Cardiac fibroblast (primary cell): ENCODE measurements around the gene CAPN1.

Source experiments
- DNase-seq, 2 donors: peaks; one replicate each; pipeline versions ENCODE4 v3.0.0 to v3.0.0-alpha.2; 2010; ENCODE audit warnings: low read depth in 2 of 2
- H3K4me3 ChIP-seq, 2 donors: replicated peaks in 1 of 2; 1 replicate in 1 of 2; 2 replicates in 1 of 2; pipeline ENCODE4 v1.5.1; 2011; ENCODE audit warnings: low read depth in 2 of 2, low read length in 2 of 2, mild to moderate bottlenecking in 2 of 2, moderate library complexity in 1 of 2
- CTCF ChIP-seq: IDR thresholded peaks from one replicate; pipeline ENCODE4 v1.5.1; 2011; ENCODE audit warnings: low read depth, mild to moderate bottlenecking, low read length, inconsistent platforms

Gene CAPN1

GRCh38 chr11:65183201-65183891 is 1.6 kb downstream of the CAPN1 start:
- peak overlapping the region; percentile 86 to 89 for H3K4me3 ChIP-seq
- no peak for DNase-seq
- TF ChIP-seq CTCF, result no peak

GRCh38 chr11:65184146-65184545 is 2.4 kb downstream of the CAPN1 start:
- no peak for DNase-seq
- H3K4me3 ChIP-seq, result no peak overlapping the region
- no peak for TF ChIP-seq CTCF

GRCh38 chr11:65185171-65185570 is 3.4 kb downstream of the CAPN1 start:
- TF ChIP-seq CTCF, result no peak
- DNase-seq, result no peak

GRCh38 chr11:65185869-65186341 is 4.2 kb downstream of the CAPN1 start:
- H3K4me3 ChIP-seq, result no peak overlapping the region
- TF ChIP-seq CTCF, result no peak
- DNase-seq, result no peak

More at GRCh38 chr11:65185171-65185570, 3.4 kb downstream of the CAPN1 start:
- no peak overlapping the region for H3K4me3 ChIP-seq

GRCh38 chr11:65186701-65187100 is 5.0 kb downstream of the CAPN1 start:
- TF ChIP-seq CTCF, result no peak
- no peak overlapping the region for H3K4me3 ChIP-seq

GRCh38 chr11:65187146-65187675 is 5.5 kb downstream of the CAPN1 start:
- no peak for DNase-seq
- H3K4me3 ChIP-seq, result no peak overlapping the region
- TF ChIP-seq CTCF, result no peak

More at GRCh38 chr11:65186701-65187100, 5.0 kb downstream of the CAPN1 start:
- no peak for DNase-seq
